ACC112 (cell line): ENCODE results near the gene SPSB1.

ENCODE experiments used
- H2AFZ ChIP-seq: fragments of 200-600 bp; sonication (generic); one replicate; pipeline ENCODE4 v1.6.0; 2017; ENCODE audit warnings: antibody characterized with exemption, low read length; ENCODE audit not compliant: unreplicated experiment
- H3K27ac ChIP-seq: fragments of 200-600 bp; sonication (generic); 2 replicates; pipeline ENCODE4 v1.5.1; 2014; ENCODE audit warnings: low read depth, mild to moderate bottlenecking, antibody characterized with exemption, low read length, moderate library complexity
- H3K27me3 ChIP-seq: fragments of 200-600 bp; sonication (generic); 2 replicates; pipeline ENCODE4 v1.6.1; 2014; ENCODE audit warnings: mild to moderate bottlenecking, antibody characterized with exemption, low read length, moderate library complexity, mixed read lengths; ENCODE audit not compliant: insufficient read depth
- H3K36me3 ChIP-seq: fragments of 200-600 bp; sonication (generic); 2 replicates; pipeline ENCODE4 v1.6.1; 2016; ENCODE audit warnings: mild to moderate bottlenecking, antibody characterized with exemption, low read length, moderate library complexity, mixed read lengths; ENCODE audit not compliant: insufficient read depth
- H3K4me1 ChIP-seq: fragments of 200-600 bp; sonication (generic); one replicate; pipeline ENCODE4 v1.6.1; 2016; ENCODE audit warnings: low read length, mixed read lengths; ENCODE audit not compliant: insufficient read depth, unreplicated experiment, control insufficient read depth
- H3K4me3 ChIP-seq: fragments of 200-600 bp; sonication (generic); 2 replicates; pipeline ENCODE4 v1.5.1; 2014; ENCODE audit warnings: mild to moderate bottlenecking, low read depth, low read length
- H3K79me2 ChIP-seq: fragments of 200-600 bp; sonication (generic); one replicate; pipeline ENCODE4 v1.6.0; 2016; ENCODE audit warnings: low read length; ENCODE audit not compliant: control insufficient read depth, unreplicated experiment, insufficient read depth

SPSB1 gene

DNA sequence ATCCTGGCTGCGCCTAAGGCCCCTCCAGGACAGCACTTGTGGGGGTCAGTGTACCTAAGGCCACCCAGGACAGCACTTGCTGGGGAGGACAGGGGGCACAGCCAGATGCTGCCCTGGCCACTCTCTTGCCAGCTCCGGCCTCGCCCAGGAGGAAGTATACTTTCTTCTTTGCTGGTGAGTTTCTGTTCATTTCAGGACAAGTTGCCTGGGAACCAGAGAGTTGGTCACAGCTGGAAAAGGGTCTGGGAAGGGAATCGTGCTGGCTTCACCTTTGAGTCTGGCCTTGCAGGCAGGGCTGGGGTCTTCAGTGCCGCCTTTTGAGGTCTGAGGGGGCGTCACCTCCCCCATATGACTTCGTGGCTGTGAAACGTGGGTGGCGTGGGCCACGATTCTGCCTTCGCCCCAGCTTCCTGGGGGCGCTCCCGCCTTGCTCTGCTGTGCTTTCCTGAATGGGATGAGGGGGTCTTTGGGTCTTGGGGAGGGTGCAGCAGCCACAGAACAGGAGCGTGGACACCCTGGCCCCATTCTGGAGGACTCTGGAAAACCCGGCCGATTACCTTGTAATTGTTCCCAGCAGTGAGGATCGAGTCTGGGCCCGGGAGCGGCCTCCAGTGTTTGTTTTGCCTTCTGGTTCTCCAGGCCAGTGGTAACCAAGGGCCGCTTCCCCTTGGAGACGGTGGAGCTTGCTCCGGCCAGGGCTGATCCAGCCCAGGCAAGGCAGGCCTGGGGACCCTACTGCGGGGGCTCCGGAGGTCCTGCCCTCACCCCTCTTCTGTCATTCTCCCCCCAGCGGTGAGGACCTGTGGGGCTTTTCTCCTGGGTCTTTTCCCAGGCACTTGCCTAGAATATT is 45.9 kb downstream of the SPSB1 start:
- Histone ChIP-seq H3K4me1 (no peaks in the 10 kb centered on the region), H3K36me3 (no peaks in the 10 kb centered on the region), H3K4me3 (no peak overlapping the region), H3K79me2 (peaks cover 59% of the 10 kb centered on the region), H3K27me3 (no peaks in the 10 kb centered on the region), H2AFZ (no peak overlapping the region), H3K27ac (no peak overlapping the region)

DNA sequence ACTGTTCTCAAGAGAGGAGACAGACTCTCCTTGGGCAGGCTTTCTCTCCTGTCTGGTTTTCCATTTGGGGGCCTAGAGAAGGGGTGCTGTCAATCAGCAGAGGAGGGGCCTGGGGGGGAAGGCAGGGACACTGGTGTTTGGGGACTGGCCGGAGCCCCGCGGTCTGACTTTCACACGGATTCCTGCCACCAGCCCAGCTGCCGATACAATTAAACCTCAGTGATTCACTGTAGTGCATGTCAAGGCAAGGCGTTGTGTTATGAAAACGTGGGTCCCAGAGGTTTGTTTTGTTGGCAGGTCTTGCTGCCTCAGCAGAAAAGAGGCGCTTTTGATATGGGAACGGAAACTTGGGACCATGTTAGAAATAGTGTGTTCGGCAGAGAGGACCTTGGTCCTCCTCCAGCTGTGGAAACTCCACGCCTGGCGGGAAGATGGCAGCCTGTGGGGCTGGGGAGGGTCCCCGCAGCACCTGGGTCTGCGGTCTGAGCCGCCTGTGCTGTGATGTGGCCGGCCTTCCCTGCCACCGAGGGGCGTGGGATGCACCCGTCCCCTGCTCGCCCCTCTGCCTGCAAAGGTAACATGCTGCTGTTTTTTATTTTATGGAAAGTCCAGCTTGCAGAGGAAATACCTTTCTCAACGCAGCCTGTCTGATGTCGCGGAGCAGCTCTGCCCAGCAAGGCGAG is 47.6 kb downstream of the SPSB1 start:
- Histone ChIP-seq H3K4me3 (no peak overlapping the region), H2AFZ (no peak overlapping the region), H3K36me3 (no peaks in the 10 kb centered on the region), H3K79me2 (peaks cover 55% of the 10 kb centered on the region), H3K4me1 (no peaks in the 10 kb centered on the region), H3K27ac (no peak overlapping the region), H3K27me3 (no peaks in the 10 kb centered on the region)

DNA sequence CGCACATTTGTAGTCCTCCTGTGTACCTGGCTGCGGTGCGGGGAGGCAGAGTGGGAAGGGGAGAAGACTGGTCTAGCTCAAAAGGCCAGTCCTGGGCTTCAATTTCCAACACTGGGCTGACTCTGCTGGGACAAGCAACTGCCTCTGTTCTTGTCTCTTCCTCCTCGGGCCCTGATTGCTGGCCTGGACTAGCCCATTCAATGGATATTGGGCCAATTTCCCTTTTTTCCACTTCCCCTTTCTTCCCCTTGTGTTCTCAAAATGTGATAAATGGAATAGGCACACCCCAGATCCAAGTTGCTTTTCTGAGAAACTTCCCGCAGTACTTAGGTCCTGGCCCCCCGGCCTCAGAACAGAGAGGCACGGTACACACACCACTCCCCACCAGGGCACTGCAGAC is 48.2 kb downstream of the SPSB1 start:
- Histone ChIP-seq H3K27ac (no peak overlapping the region), H3K27me3 (no peaks in the 10 kb centered on the region), H3K36me3 (no peaks in the 10 kb centered on the region), H2AFZ (no peak overlapping the region), H3K4me3 (no peak overlapping the region), H3K4me1 (no peaks in the 10 kb centered on the region), H3K79me2 (peaks cover 56% of the 10 kb centered on the region)

DNA sequence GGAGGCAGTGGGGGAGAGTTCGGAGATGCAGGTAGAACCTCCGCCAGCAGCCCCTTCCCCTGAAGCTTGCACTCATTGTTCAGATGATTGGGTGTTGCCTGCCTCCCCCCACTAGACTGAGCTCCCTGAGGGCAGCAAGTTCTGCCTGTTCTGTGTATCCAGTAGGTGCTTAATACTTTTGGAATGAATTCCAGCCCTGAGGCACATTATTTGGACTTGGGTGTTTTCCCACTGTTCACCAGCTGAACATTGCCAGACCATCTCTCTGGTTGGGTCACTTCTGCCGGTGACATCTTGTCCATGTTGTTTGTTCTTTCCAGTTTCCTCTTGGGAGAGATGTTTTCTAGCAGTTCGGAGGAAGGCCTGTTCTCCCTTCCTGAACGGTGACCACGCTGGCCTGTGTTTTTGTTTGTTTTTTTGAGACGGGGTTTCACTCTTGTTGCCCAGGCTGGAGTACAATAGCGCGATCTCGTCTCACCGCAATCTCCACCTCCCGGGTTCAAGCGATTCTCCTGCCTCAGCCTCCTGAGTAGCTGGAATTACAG is 48.7 kb downstream of the SPSB1 start:
- Histone ChIP-seq H3K36me3 (no peaks in the 10 kb centered on the region), H3K79me2 (peaks cover 55% of the 10 kb centered on the region), H3K4me3 (no peak overlapping the region), H2AFZ (no peak overlapping the region), H3K27me3 (no peaks in the 10 kb centered on the region), H3K27ac (no peak overlapping the region), H3K4me1 (no peaks in the 10 kb centered on the region)

DNA sequence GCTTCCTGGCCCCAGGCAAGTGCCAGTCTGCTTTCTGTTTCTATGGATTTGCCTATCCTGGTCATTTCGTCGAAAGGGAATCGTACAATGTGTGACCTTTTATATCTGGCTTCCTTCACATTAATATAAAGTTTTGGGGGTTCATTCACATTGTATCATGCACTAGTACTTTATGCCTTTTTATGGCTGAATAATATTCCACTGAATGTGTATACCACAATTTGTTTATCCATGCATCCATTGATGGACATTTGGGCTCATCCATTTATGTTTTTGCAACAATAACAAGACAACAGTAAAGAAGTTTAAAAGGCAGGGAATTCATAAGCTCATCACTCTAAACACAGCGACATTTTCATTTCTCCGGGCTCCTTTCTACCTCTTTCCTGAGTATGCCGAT is 50.6 kb downstream of the SPSB1 start:
- Histone ChIP-seq H3K27ac (no peak overlapping the region), H3K27me3 (no peaks in the 10 kb centered on the region), H3K4me1 (no peaks in the 10 kb centered on the region), H3K79me2 (peaks cover 44% of the 10 kb centered on the region), H3K4me3 (no peak overlapping the region), H2AFZ (no peak overlapping the region), H3K36me3 (no peaks in the 10 kb centered on the region)

DNA sequence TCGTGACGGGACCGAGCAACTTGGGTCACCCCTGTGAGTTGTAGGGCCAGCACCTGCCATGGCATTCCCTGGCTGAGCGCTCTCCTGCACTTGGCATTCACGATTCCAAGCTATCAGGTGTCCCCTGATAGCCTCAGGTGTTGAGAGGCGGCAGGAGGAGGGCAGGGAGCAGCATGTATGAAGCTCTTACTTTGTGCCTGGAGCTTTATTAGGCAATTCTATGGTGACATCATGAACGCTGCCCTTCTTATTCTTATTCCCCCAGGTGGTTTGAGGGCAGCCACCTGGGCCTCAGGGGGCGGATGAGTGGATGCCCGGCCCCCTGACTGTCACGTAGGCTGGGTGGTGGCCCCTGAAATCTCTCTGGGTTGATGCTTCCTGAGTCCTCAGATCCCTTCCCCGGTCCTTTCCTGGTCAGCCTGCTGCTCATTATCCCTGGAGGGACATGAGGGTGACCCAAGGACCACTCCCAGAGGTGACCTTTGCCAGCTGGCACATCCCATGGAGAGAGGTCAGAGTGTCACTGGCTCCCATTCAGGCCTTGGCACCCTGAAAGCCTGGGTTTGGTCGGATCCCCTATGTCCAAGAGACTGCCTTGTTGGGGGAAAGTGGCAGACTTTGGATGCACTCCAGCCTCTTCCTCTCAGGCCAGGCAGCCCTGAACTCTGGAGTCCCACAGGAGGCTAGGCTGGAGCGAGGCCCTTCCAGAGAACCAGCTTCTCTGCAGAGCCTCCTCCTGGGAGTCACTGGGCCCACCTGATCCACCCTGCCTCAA is 51.9 kb downstream of the SPSB1 start:
- Histone ChIP-seq H3K79me2 (peaks cover 36% of the 10 kb centered on the region), H3K4me1 (no peaks in the 10 kb centered on the region), H2AFZ (no peak overlapping the region), H3K27ac (no peak overlapping the region), H3K36me3 (no peaks in the 10 kb centered on the region), H3K4me3 (no peak overlapping the region), H3K27me3 (no peaks in the 10 kb centered on the region)

DNA sequence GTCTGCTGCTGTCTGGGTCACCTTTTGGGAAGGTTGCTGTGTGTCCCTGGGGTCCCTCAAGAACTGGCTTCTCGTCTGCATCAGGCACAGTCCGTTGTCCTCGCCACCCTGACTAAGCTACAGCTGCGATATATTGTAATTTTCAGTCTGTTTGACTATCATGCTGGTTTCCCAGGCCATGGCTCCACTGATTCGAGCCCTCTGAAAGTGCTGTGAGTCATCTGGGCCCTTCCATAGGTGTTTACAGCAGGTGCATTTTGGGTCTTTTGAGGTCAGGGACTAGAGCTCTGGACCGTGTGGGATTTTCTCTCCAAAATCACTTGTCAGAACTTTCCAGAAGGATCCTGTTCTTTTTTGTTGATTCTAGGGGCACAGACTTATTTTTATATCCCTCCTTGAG is 52.8 kb downstream of the SPSB1 start:
- H2AFZ ChIP-seq: no peak overlapping the region
- H3K4me3 ChIP-seq: no peak overlapping the region
- H3K27ac ChIP-seq: no peak overlapping the region
- H3K79me2 ChIP-seq: peaks cover 39% of the 10 kb centered on the region
- no peaks in the 10 kb centered on the region for H3K36me3 ChIP-seq
- no peaks in the 10 kb centered on the region for H3K27me3 ChIP-seq
- H3K4me1 ChIP-seq: peaks cover 8% of the 10 kb centered on the region

DNA sequence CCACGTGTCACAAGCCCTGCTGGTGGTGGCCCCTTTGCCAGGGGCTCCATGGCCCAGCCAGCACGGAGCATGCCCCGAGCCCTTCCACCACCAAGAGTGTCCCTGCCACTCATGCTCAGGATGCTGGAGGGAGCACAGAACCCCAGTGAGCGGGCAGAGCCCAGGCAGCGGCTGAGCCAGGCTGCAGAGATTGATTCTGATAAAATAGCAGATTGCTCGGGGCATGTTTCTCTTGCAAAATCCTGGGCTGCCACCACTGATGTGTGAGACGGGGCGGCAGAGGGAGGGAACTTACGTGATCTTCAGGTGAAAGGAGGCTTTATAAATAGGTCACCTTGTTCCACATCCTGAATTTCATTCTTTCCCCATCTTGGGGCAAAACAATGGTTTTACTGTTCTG is 53.2 kb downstream of the SPSB1 start:
- Histone ChIP-seq H2AFZ (no peak overlapping the region), H3K27me3 (no peaks in the 10 kb centered on the region), H3K79me2 (peaks cover 41% of the 10 kb centered on the region), H3K36me3 (no peaks in the 10 kb centered on the region), H3K4me3 (no peak overlapping the region), H3K27ac (no peak overlapping the region), H3K4me1 (peaks cover 13% of the 10 kb centered on the region)

DNA sequence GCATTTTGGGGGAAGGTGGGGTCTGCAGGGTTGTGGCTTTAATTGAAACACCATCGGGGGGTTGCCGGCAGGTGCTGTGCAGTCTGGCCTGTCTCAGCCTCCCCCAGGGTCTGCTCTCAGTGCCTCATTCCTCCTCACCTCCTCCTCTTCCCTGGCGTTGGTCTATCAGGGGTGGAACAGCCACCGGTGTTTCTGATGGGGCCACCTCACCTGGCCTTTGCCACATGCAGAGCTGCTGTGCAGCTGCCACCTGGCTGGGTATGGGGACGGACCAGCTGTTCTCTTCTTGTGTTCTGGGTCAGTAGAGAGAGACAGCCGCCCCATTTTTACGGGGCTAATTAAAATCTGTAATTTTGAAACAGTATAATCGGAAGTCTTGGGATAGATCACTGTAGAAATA is 53.9 kb downstream of the SPSB1 start:
- no peak overlapping the region for H2AFZ ChIP-seq
- H3K4me1 ChIP-seq: peaks cover 13% of the 10 kb centered on the region
- no peak overlapping the region for H3K4me3 ChIP-seq
- no peaks in the 10 kb centered on the region for H3K36me3 ChIP-seq
- no peak overlapping the region for H3K27ac ChIP-seq
- no peaks in the 10 kb centered on the region for H3K27me3 ChIP-seq
- peaks cover 42% of the 10 kb centered on the region for H3K79me2 ChIP-seq

DNA sequence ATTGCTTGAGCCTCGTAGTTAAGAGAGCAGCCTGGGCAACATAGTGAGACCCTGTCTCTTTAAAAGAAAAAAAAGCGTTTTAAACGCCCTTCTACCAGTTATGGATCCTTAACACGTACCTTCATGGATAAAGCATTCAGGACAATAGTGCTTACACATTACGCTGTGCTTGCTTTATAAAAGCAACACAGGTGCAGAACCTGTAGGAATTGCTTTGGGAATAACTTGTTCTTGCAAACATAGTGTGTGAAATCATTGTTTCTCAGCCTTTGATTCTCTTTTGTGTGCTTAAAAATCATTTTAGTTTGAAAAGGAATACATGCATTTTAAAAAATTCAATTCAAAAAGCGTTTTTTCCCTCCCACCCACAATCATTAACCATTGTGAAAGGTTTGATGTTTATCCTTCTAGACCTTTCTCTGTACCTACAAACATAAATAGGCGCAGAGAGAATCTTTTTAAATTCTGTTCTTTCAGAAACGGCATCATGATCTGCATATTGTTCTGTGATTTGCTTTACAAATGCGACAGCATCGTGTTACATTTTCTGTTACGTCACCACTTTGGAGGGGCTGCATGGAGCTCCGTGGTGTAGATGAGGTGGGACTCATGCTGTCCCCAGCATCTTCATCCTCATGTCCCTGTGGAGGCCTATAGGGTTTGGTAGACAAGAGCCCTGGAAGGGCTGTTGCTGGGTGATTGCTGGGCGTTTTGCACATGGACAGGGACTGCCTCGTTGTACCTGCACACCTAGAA is 54.6 kb downstream of the SPSB1 start:
- Histone ChIP-seq H3K4me1 (peaks cover 13% of the 10 kb centered on the region), H2AFZ (no peak overlapping the region), H3K36me3 (no peaks in the 10 kb centered on the region), H3K79me2 (peaks cover 43% of the 10 kb centered on the region), H3K27ac (no peak overlapping the region), H3K27me3 (no peaks in the 10 kb centered on the region), H3K4me3 (no peak overlapping the region)
